ENCODE measurements around the gene IKZF4.

GRCh38 chr12:56020423-56021184, at the start of gene IKZF4:
- TF ChIP-seq EZH2 (IDR thresholded peaks at IDR 0.05; ENCODE audit: low read length, unreplicated experiment) = no peak
- no peak for TF ChIP-seq CTCF (conservative IDR thresholded peaks at IDR 0.05; ENCODE audit: low read depth, low read length)
- no peak for TF ChIP-seq EZH2phosphoT487 (IDR thresholded peaks at IDR 0.05; ENCODE audit: borderline replicate concordance, low read length)

Data from PC-3 (cell line).